ENCODE results near the gene TMEM120A.

Gene TMEM120A

GRCh38 chr7:76003351-76003750 is 9.0 kb upstream of the TMEM120A start:
- DNase-seq (ENCODE audit: low read depth in 2 of 2) = no peak
- H3K4me3 ChIP-seq (replicated peaks in 1 of 2; ENCODE audit: low read depth in 2 of 2, low read length in 2 of 2) = no peak overlapping the region
- no peak for TF ChIP-seq CTCF (IDR thresholded peaks at IDR 0.05; ENCODE audit: low read depth, low read length)

- no peak overlapping the region for H3K4me3 ChIP-seq (replicated peaks in 1 of 2; ENCODE audit: low read depth in 2 of 2, low read length in 2 of 2)
- no peak for DNase-seq (ENCODE audit: low read depth in 2 of 2)
- TF ChIP-seq CTCF (IDR thresholded peaks at IDR 0.05; ENCODE audit: low read depth, low read length) = no peak
Measured at GRCh38 chr7:76002822-76003221, 8.4 kb upstream of the TMEM120A start.

GRCh38 chr7:76002139-76002538 is 7.7 kb upstream of the TMEM120A start:
- no peak overlapping the region for H3K4me3 ChIP-seq (replicated peaks in 1 of 2; ENCODE audit: low read depth in 2 of 2, low read length in 2 of 2)
- DNase-seq (ENCODE audit: low read depth in 2 of 2) = no peak
- no peak for TF ChIP-seq CTCF (IDR thresholded peaks at IDR 0.05; ENCODE audit: low read depth, low read length)

GRCh38 chr7:76000566-76000965 is 6.2 kb upstream of the TMEM120A start:
- TF ChIP-seq CTCF (IDR thresholded peaks at IDR 0.05; ENCODE audit: low read depth, low read length) = no peak
- no peak for DNase-seq (ENCODE audit: low read depth in 2 of 2)
- H3K4me3 ChIP-seq (replicated peaks in 1 of 2; ENCODE audit: low read depth in 2 of 2, low read length in 2 of 2) = no peak overlapping the region

GRCh38 chr7:75998038-75998437 is 3.6 kb upstream of the TMEM120A start:
- no peak overlapping the region for H3K4me3 ChIP-seq (replicated peaks in 1 of 2; ENCODE audit: low read depth in 2 of 2, low read length in 2 of 2)
- DNase-seq (ENCODE audit: low read depth in 2 of 2) = no peak
- no peak for TF ChIP-seq CTCF (IDR thresholded peaks at IDR 0.05; ENCODE audit: low read depth, low read length)

- TF ChIP-seq CTCF (IDR thresholded peaks at IDR 0.05; ENCODE audit: low read depth, low read length) = no peak
- DNase-seq (ENCODE audit: low read depth in 2 of 2) = no peak
- no peak overlapping the region for H3K4me3 ChIP-seq (replicated peaks in 1 of 2; ENCODE audit: low read depth in 2 of 2, low read length in 2 of 2)
Measured at GRCh38 chr7:75996476-75996875, 2.1 kb upstream of the TMEM120A start.

GRCh38 chr7:75995996-75996395 is 1.6 kb upstream of the TMEM120A start:
- TF ChIP-seq CTCF (IDR thresholded peaks at IDR 0.05; ENCODE audit: low read depth, low read length) = no peak
- no peak overlapping the region for H3K4me3 ChIP-seq (replicated peaks in 1 of 2; ENCODE audit: low read depth in 2 of 2, low read length in 2 of 2)
- no peak for DNase-seq (ENCODE audit: low read depth in 2 of 2)

All from cardiac fibroblast (primary cell).